IPS-18a (cell line): Measurements from ENCODE around the gene TACC3.

ENCODE experiments used
- H3K27ac ChIP-seq: one replicate; pipeline ENCODE4 v1.5.1; 2013; ENCODE audit warnings: low read length
- H3K27me3 ChIP-seq: one replicate; pipeline ENCODE4 v1.6.1; 2013; ENCODE audit warnings: mild to moderate bottlenecking, low read length; ENCODE audit not compliant: control insufficient read depth, insufficient read depth
- H3K36me3 ChIP-seq: one replicate; pipeline ENCODE4 v1.6.1; 2013; ENCODE audit warnings: low read depth, low read length; ENCODE audit not compliant: control insufficient read depth
- H3K4me1 ChIP-seq: one replicate; pipeline ENCODE4 v1.6.1; 2013; ENCODE audit warnings: low read depth, low read length; ENCODE audit not compliant: control insufficient read depth
- H3K4me3 ChIP-seq: one replicate; pipeline ENCODE4 v1.5.1; 2013; ENCODE audit warnings: low read length
- H3K9ac ChIP-seq: one replicate; pipeline ENCODE4 v1.6.1; 2013; ENCODE audit warnings: mild to moderate bottlenecking, low read length, moderate library complexity
- H3K9me3 ChIP-seq: one replicate; pipeline ENCODE4 v1.6.1; 2013; ENCODE audit warnings: low read depth, low read length; ENCODE audit not compliant: control insufficient read depth

The TACC3 gene

GRCh38 chr4:1730532-1731135 lies 9.3 kb downstream of the TACC3 start:
- peaks cover 86% of the 10 kb centered on the region for H3K36me3 ChIP-seq
- no peak overlapping the region for H3K4me3 ChIP-seq
- H3K9me3 ChIP-seq: no peaks in the 10 kb centered on the region
- no peak overlapping the region for H3K9ac ChIP-seq
- no peak overlapping the region for H3K27ac ChIP-seq
- H3K27me3 ChIP-seq: no peaks in the 10 kb centered on the region
- H3K4me1 ChIP-seq: no peaks in the 10 kb centered on the region

GRCh38 chr4:1731180-1731579 lies 9.9 kb downstream of the TACC3 start:
- Histone ChIP-seq H3K9me3 (no peaks in the 10 kb centered on the region), H3K9ac (no peak overlapping the region), H3K4me3 (no peak overlapping the region), H3K27ac (no peak overlapping the region), H3K27me3 (no peaks in the 10 kb centered on the region), H3K4me1 (no peaks in the 10 kb centered on the region), H3K36me3 (peaks cover 85% of the 10 kb centered on the region)

- peaks cover 86% of the 10 kb centered on the region for H3K36me3 ChIP-seq
- no peaks in the 10 kb centered on the region for H3K4me1 ChIP-seq
- no peaks in the 10 kb centered on the region for H3K27me3 ChIP-seq
- H3K27ac ChIP-seq: no peak overlapping the region
- no peaks in the 10 kb centered on the region for H3K9me3 ChIP-seq
- H3K9ac ChIP-seq: no peak overlapping the region
- H3K4me3 ChIP-seq: no peak overlapping the region
These were observed 11.6 kb downstream of the TACC3 start for GRCh38 chr4:1732911-1733310.

GRCh38 chr4:1735215-1735614 lies 13.9 kb downstream of the TACC3 start:
- Histone ChIP-seq H3K9ac (no peak overlapping the region), H3K36me3 (peaks cover 92% of the 10 kb centered on the region), H3K27ac (no peak overlapping the region), H3K4me1 (no peaks in the 10 kb centered on the region), H3K9me3 (no peaks in the 10 kb centered on the region), H3K27me3 (no peaks in the 10 kb centered on the region), H3K4me3 (no peak overlapping the region)

- Histone ChIP-seq H3K4me3 (no peak overlapping the region), H3K4me1 (no peaks in the 10 kb centered on the region), H3K9me3 (no peaks in the 10 kb centered on the region), H3K27me3 (no peaks in the 10 kb centered on the region), H3K9ac (no peak overlapping the region), H3K27ac (no peak overlapping the region), H3K36me3 (peaks cover 92% of the 10 kb centered on the region)
These were observed 15.5 kb downstream of the TACC3 start for GRCh38 chr4:1736812-1737211.

GRCh38 chr4:1737666-1738065 lies 16.3 kb downstream of the TACC3 start:
- H3K9me3 ChIP-seq: no peaks in the 10 kb centered on the region
- no peak overlapping the region for H3K9ac ChIP-seq
- H3K36me3 ChIP-seq: peaks cover 91% of the 10 kb centered on the region
- H3K27ac ChIP-seq: no peak overlapping the region
- H3K27me3 ChIP-seq: no peaks in the 10 kb centered on the region
- H3K4me1 ChIP-seq: no peaks in the 10 kb centered on the region
- no peak overlapping the region for H3K4me3 ChIP-seq

- Histone ChIP-seq H3K4me1 (no peaks in the 10 kb centered on the region), H3K36me3 (peaks cover 89% of the 10 kb centered on the region), H3K4me3 (no peak overlapping the region)
These were observed 17.1 kb downstream of the TACC3 start for GRCh38 chr4:1738410-1738809.

GRCh38 chr4:1739358-1739757 lies 18.0 kb downstream of the TACC3 start:
- Histone ChIP-seq H3K9me3 (no peaks in the 10 kb centered on the region), H3K4me3 (no peak overlapping the region), H3K27ac (no peak overlapping the region), H3K4me1 (no peaks in the 10 kb centered on the region), H3K36me3 (peaks cover 87% of the 10 kb centered on the region), H3K27me3 (no peaks in the 10 kb centered on the region), H3K9ac (no peak overlapping the region)

More at GRCh38 chr4:1738410-1738809, 17.1 kb downstream of the TACC3 start:
- Histone ChIP-seq H3K9me3 (no peaks in the 10 kb centered on the region), H3K9ac (no peak overlapping the region), H3K27ac (no peak overlapping the region), H3K27me3 (no peaks in the 10 kb centered on the region)

- Histone ChIP-seq H3K4me3 (no peak overlapping the region), H3K27me3 (no peaks in the 10 kb centered on the region), H3K36me3 (peaks cover 84% of the 10 kb centered on the region), H3K27ac (no peak overlapping the region), H3K4me1 (no peaks in the 10 kb centered on the region), H3K9me3 (no peaks in the 10 kb centered on the region), H3K9ac (no peak overlapping the region)
These were observed 18.8 kb downstream of the TACC3 start for GRCh38 chr4:1740021-1740545.

- peaks cover 75% of the 10 kb centered on the region for H3K36me3 ChIP-seq
- H3K27ac ChIP-seq: no peak overlapping the region
- H3K9me3 ChIP-seq: no peaks in the 10 kb centered on the region
- no peak overlapping the region for H3K9ac ChIP-seq
- no peaks in the 10 kb centered on the region for H3K27me3 ChIP-seq
- H3K4me1 ChIP-seq: no peaks in the 10 kb centered on the region
- H3K4me3 ChIP-seq: no peak overlapping the region
These were observed 19.9 kb downstream of the TACC3 start for GRCh38 chr4:1741208-1741607.

- Histone ChIP-seq H3K4me1 (no peaks in the 10 kb centered on the region), H3K36me3 (peaks cover 51% of the 10 kb centered on the region), H3K27me3 (no peaks in the 10 kb centered on the region), H3K27ac (no peak overlapping the region), H3K9ac (no peak overlapping the region), H3K4me3 (no peak overlapping the region), H3K9me3 (no peaks in the 10 kb centered on the region)
These were observed 22.2 kb downstream of the TACC3 start for GRCh38 chr4:1743551-1743950.

GRCh38 chr4:1743975-1744374 lies 22.7 kb downstream of the TACC3 start:
- peaks cover 49% of the 10 kb centered on the region for H3K36me3 ChIP-seq
- H3K9me3 ChIP-seq: no peaks in the 10 kb centered on the region
- no peaks in the 10 kb centered on the region for H3K4me1 ChIP-seq
- no peak overlapping the region for H3K9ac ChIP-seq
- H3K4me3 ChIP-seq: no peak overlapping the region
- H3K27me3 ChIP-seq: no peaks in the 10 kb centered on the region
- H3K27ac ChIP-seq: no peak overlapping the region
